ENCODE results near the gene TEX11. TPM values are rescaled to one million over a fixed set of nuclear protein-coding genes. Genes with fewer than 3 reads are reported as not detected.
"Not testable (repeated sequence)": the region's sequence is repeated elsewhere in the genome, so short reads cannot be mapped to it uniquely, and the experiment has no call there.

The TEX11 gene
- total RNA-seq, 4 donors from 2014 or later = not detected

DNA sequence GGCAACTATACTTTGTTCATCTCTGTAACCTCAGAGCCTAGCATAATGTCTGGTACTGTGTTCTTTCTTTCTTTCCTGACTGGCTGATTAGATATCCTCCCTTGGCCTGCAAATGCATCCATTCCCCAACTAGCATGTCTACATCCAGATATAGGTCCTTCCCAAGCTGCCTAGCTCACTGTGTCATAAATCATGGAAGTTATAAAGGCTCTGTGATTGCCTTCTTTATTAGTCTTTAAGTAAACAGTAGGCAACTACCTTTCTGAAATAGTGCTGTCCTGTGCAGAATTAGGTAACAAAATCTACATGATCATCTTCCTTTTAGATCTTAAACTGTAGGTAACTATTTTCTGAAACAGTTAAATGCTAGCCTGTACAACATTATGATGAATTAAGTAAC lies 239.4 kb downstream of the TEX11 start:
- Histone ChIP-seq H3K27ac (replicated peaks in 1 of 4) (no peak overlapping the region), H3K36me3 (no peaks in the 10 kb centered on the region), H3K9me3 (no peaks in the 10 kb centered on the region), H3K4me1 (no peaks in the 10 kb centered on the region), H3K27me3 (no peaks in the 10 kb centered on the region), H3K4me3 (no peak overlapping the region)
- TF ChIP-seq POLR2AphosphoS5 (IDR thresholded peaks at IDR 0.05) = no peak
- TF ChIP-seq POLR2A (IDR thresholded peaks at IDR 0.05; ENCODE audit: low read depth) = no peak
- TF ChIP-seq EP300 (IDR thresholded peaks at IDR 0.05) = no peak
- TF ChIP-seq, protein P1, sequence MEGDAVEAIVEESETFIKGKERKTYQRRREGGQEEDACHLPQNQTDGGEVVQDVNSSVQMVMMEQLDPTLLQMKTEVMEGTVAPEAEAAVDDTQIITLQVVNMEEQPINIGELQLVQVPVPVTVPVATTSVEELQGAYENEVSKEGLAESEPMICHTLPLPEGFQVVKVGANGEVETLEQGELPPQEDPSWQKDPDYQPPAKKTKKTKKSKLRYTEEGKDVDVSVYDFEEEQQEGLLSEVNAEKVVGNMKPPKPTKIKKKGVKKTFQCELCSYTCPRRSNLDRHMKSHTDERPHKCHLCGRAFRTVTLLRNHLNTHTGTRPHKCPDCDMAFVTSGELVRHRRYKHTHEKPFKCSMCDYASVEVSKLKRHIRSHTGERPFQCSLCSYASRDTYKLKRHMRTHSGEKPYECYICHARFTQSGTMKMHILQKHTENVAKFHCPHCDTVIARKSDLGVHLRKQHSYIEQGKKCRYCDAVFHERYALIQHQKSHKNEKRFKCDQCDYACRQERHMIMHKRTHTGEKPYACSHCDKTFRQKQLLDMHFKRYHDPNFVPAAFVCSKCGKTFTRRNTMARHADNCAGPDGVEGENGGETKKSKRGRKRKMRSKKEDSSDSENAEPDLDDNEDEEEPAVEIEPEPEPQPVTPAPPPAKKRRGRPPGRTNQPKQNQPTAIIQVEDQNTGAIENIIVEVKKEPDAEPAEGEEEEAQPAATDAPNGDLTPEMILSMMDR (IDR thresholded peaks at IDR 0.05) = no peak
- intact Hi-C loops (cut with DNase I) = no loop called here
- no peak for DNase-seq (ENCODE audit: extremely low spot score)

DNA sequence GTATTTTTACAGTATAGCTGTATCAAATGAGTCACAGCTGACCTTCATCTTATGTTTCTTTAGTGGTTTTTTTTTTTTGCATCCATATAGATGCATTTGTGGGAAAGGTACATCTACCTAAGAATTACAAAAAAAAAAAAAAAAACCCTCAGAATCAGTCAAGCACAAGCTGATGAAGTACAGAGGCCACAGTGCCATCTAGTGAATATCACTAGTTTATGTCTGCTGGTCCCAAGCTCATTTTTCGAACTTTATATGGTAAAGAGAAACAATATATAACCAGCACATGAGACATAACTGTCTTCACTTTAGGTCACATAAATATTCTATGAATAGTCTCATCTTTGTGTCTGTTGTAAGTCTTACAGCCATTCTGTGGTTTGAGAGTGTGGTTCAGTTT lies 243.8 kb downstream of the TEX11 start:
- Histone ChIP-seq H3K27ac (replicated peaks in 1 of 4) (no peak overlapping the region), H3K4me3 (no peak overlapping the region), H3K36me3 (no peaks in the 10 kb centered on the region), H3K9me3 (no peaks in the 10 kb centered on the region), H3K4me1 (no peaks in the 10 kb centered on the region), H3K27me3 (no peaks in the 10 kb centered on the region)
- no peak for TF ChIP-seq EP300 (IDR thresholded peaks at IDR 0.05)
- TF ChIP-seq, protein P1 (IDR thresholded peaks at IDR 0.05) = peak in 1 of 3 experiments; percentile 15
- no peak for TF ChIP-seq POLR2A (IDR thresholded peaks at IDR 0.05; ENCODE audit: low read depth)
- intact Hi-C loops (cut with DNase I) = no loop called here
- no peak for DNase-seq (ENCODE audit: extremely low spot score)
- WGBS = 23% methylated on average over 1 of the region's 1 CpG

DNA sequence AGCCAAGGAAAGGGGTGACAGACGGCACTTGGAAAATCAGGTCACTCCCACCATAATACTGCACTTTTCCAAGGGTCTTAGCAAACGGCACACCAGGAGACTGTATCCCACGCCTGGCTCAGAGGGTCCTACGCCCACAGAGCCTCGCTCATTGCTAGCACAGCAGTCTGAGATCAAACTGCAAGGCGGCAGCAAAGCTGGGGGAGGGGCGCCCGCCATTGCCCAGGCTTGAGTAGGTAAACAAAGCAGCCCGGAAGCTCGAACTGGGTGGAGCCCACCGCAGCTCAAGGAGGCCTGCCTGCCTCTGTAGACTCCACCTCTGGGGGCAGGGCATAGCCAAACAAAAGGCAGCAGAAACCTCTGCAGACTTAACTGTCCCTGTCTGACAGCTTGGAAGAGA lies 247.4 kb downstream of the TEX11 start:
- H3K27me3 ChIP-seq; H3K4me3 ChIP-seq; H3K27ac ChIP-seq (replicated peaks in 1 of 4); H3K9me3 ChIP-seq; DNase-seq (ENCODE audit: extremely low spot score); intact Hi-C loops (cut with DNase I); H3K36me3 ChIP-seq; H3K4me1 ChIP-seq: not testable (repeated sequence)
- 42% methylated on average over 5 of the region's 11 CpGs for WGBS

DNA sequence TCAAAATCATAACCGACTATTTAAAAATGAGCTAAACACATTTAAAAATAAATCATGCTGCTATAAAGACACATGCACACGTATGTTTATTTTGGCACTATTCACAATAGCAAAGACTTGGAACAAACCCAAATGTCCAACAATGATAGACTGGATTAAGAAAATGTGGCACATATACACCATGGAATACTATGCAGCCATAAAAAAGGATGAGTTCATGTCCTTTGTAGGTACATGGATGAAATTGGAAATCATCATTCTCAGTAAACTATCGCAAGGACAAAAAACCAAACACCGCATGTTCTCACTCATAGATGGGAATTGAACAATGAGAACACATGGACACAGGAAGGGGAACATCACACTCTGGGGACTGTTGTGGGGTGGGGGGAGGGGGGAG lies 251.0 kb downstream of the TEX11 start:
- DNase-seq (ENCODE audit: extremely low spot score); H3K27me3 ChIP-seq; H3K36me3 ChIP-seq; intact Hi-C loops (cut with DNase I); H3K27ac ChIP-seq (replicated peaks in 1 of 4); H3K4me1 ChIP-seq; H3K9me3 ChIP-seq; H3K4me3 ChIP-seq: not testable (repeated sequence)
- 70% methylated on average over 4 of the region's 4 CpGs for WGBS

DNA sequence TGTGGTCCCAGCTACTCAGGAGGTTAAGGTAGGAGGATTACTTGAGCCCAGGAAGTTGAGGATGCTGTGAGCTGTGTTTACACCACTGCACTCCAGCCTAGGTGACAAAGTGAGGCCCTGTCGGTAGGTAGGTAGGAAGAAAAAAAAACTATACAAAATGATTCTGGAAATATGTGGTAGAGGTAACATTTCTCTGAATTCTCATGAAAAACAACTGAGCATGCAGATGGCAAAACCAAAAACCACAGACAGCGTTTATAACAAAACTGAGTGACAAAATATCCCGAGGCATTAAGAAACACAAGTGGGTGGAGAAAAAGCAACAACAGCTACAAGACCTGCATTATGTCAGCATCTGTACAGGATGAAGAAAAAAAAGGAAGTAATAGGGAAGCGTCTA lies 252.2 kb downstream of the TEX11 start:
- 65% methylated on average over 4 of the region's 4 CpGs for WGBS
- intact Hi-C loops (cut with DNase I) = no loop called here

DNA sequence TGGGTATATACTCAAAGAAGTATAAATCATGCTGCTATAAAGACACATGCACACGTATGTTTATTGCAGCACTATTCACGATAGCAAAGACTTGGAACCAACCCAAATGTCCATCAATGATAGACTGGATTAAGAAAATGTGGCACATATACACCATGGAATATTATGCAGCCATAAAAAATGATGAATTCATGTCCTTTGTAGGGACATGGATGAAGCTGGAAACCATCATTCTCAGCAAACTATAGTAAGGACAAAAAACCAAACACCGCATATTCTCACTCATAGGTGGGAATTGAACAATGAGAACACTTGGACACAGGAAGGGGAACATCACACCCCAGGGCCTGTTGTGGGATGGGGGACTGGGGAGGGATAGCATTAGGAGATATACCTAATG lies 260.6 kb downstream of the TEX11 start:
- 76% methylated on average over 3 of the region's 3 CpGs for WGBS
- H3K36me3 ChIP-seq; H3K27me3 ChIP-seq; H3K27ac ChIP-seq (replicated peaks in 1 of 4); H3K4me3 ChIP-seq; H3K4me1 ChIP-seq; DNase-seq (ENCODE audit: extremely low spot score); intact Hi-C loops (cut with DNase I): not testable (repeated sequence)
- H3K9me3 ChIP-seq = peaks cover 0 to 16% (median 0%) of the 10 kb centered on the region in 4 donors

More for the DNA sequence above, 252.2 kb downstream of the TEX11 start:
- TF ChIP-seq EP300 (IDR thresholded peaks at IDR 0.05) = no peak
- TF ChIP-seq POLR2A (IDR thresholded peaks at IDR 0.05; ENCODE audit: low read depth) = no peak
- TF ChIP-seq POLR2AphosphoS5 (IDR thresholded peaks at IDR 0.05) = no peak
- TF ChIP-seq, protein P1 (IDR thresholded peaks at IDR 0.05) = no peak
- H3K36me3 ChIP-seq = no peaks in the 10 kb centered on the region
- no peaks in the 10 kb centered on the region for H3K9me3 ChIP-seq
- no peak overlapping the region for H3K4me3 ChIP-seq
- DNase-seq (ENCODE audit: extremely low spot score) = no peak
- no peaks in the 10 kb centered on the region for H3K27me3 ChIP-seq
- H3K4me1 ChIP-seq = no peaks in the 10 kb centered on the region
- no peak overlapping the region for H3K27ac ChIP-seq (replicated peaks in 1 of 4)

All from esophagus muscularis mucosa (tissue), 4 donors.